Thymus (tissue), 11 donors: ENCODE data around the gene MGAT4D. TPM values are rescaled to one million over a fixed set of nuclear protein-coding genes. Genes with fewer than 3 reads are reported as not detected.
A peak's percentile ranks its signal among the peaks of the same experiment; 100 is the strongest.
"Not testable (repeated sequence)": the region's sequence is repeated elsewhere in the genome, so short reads cannot be mapped to it uniquely, and the experiment has no call there.

Experiments used
- DNase-seq, 9 donors: peaks; one replicate each; pipeline ENCODE4 v3.0.0-alpha.2; 2013; ENCODE audit warnings: low spot score in 9 of 9, low read depth in 6 of 9, missing footprints in 1 of 9
- H3K27ac ChIP-seq, 2 donors: one replicate each; pipeline ENCODE4 v1.5.1; 2013; ENCODE audit warnings: control low read depth in 1 of 2, low read depth in 1 of 2, low read length in 1 of 2, mild to moderate bottlenecking in 1 of 2, moderate library complexity in 1 of 2
- H3K27me3 ChIP-seq, 2 donors: one replicate each; pipeline ENCODE4 v1.5.1; 2013; ENCODE audit warnings: low read length in 1 of 2; ENCODE audit not compliant: control insufficient read depth in 2 of 2, insufficient read depth in 1 of 2
- H3K36me3 ChIP-seq, 2 donors: one replicate each; pipeline ENCODE4 v1.5.1; 2013; ENCODE audit warnings: low read length in 1 of 2, mild to moderate bottlenecking in 1 of 2, moderate library complexity in 1 of 2; ENCODE audit not compliant: control insufficient read depth in 2 of 2, insufficient read depth in 2 of 2
- H3K4me1 ChIP-seq, 2 donors: one replicate each; pipeline ENCODE4 v1.5.1; 2013; ENCODE audit warnings: low read length in 2 of 2; ENCODE audit not compliant: control insufficient read depth in 2 of 2, insufficient read depth in 2 of 2
- H3K4me3 ChIP-seq, 2 donors: one replicate each; pipeline ENCODE4 v1.5.1; 2013; ENCODE audit warnings: low read length in 2 of 2, control low read depth in 1 of 2, mild to moderate bottlenecking in 1 of 2
- H3K9me3 ChIP-seq, 2 donors: one replicate each; pipeline ENCODE4 v1.5.1; 2013; ENCODE audit warnings: low read length in 1 of 2, mild to moderate bottlenecking in 1 of 2; ENCODE audit not compliant: control insufficient read depth in 2 of 2, insufficient read depth in 1 of 2
- WGBS: extraction: QIAGEN DNeasy Blood & Tissue Kit; methylation state at CpG from one replicate; pipeline ENCODE4 v1.1.7; 2013; 5-methylcytosine and 5-hydroxymethylcytosine counted together
- polyA plus RNA-seq: library from polyadenylated mRNA; stranded (reverse); fragments of 200-250 nt; gene quantifications from one replicate; pipeline ENCODE4 v1.2.3, GENCODE V29; 2013
- total RNA-seq: library from RNA; stranded (reverse); fragments of 120-200 nt; gene quantifications from one replicate; pipeline ENCODE4 v1.2.4, GENCODE V29; 2013
- donor health status: healthy.

The MGAT4D gene
- total and polyA plus RNA-seq, 2 donors = not detected

- not testable (repeated sequence) for DNase-seq, H3K27ac ChIP-seq, H3K36me3 ChIP-seq
Observed at GRCh38 chr4:140413130-140413969, 84.7 kb downstream of the MGAT4D start.

GRCh38 chr4:140408974-140409373 lies 89.1 kb downstream of the MGAT4D start:
- no peaks in the 10 kb centered on the region for H3K9me3 ChIP-seq
- H3K4me3 ChIP-seq = no peak overlapping the region
- no peaks in the 10 kb centered on the region for H3K36me3 ChIP-seq
- DNase-seq = peak in 1 of 9 donors; percentile 2
- 94% methylated on average over 1 of the region's 1 CpG for WGBS
- no peaks in the 10 kb centered on the region for H3K27me3 ChIP-seq
- no peak overlapping the region for H3K27ac ChIP-seq
- no peaks in the 10 kb centered on the region for H3K4me1 ChIP-seq

More at GRCh38 chr4:140413130-140413969, 84.7 kb downstream of the MGAT4D start:
- not testable (repeated sequence) for H3K9me3 ChIP-seq, H3K27me3 ChIP-seq, H3K4me3 ChIP-seq, H3K4me1 ChIP-seq
- 91% methylated on average over 30 of the region's 32 CpGs for WGBS

GRCh38 chr4:140406292-140406691 lies 91.8 kb downstream of the MGAT4D start:
- DNase-seq = no peak
- Histone ChIP-seq H3K27me3 (no peaks in the 10 kb centered on the region), H3K9me3 (no peaks in the 10 kb centered on the region), H3K4me3 (no peak overlapping the region), H3K27ac (no peak overlapping the region), H3K4me1 (no peaks in the 10 kb centered on the region), H3K36me3 (no peaks in the 10 kb centered on the region)

GRCh38 chr4:140400111-140400510 lies 98.0 kb downstream of the MGAT4D start:
- Histone ChIP-seq H3K36me3 (no peaks in the 10 kb centered on the region), H3K27ac (no peak overlapping the region), H3K4me1 (no peaks in the 10 kb centered on the region), H3K9me3 (no peaks in the 10 kb centered on the region), H3K27me3 (no peaks in the 10 kb centered on the region), H3K4me3 (no peak overlapping the region)
- 96% methylated on average over 2 of the region's 2 CpGs for WGBS
- no peak for DNase-seq

- Histone ChIP-seq H3K27me3 (no peaks in the 10 kb centered on the region), H3K4me1 (no peaks in the 10 kb centered on the region), H3K9me3 (no peaks in the 10 kb centered on the region), H3K36me3 (no peaks in the 10 kb centered on the region), H3K4me3 (no peak overlapping the region), H3K27ac (no peak overlapping the region)
- WGBS = 96% methylated on average over 5 of the region's 5 CpGs
- DNase-seq = no peak
Observed at GRCh38 chr4:140395668-140396067, 102.4 kb downstream of the MGAT4D start.

Other genes with a start within 250 kb of the MGAT4D start
- gene SCOC, start 124.6 kb downstream of the MGAT4D start, total RNA-seq = 28.0 TPM
- gene SCOC, start 124.6 kb downstream of the MGAT4D start, polyA plus RNA-seq = 80.0 TPM
- 4.2 TPM for gene CLGN, start 70.6 kb downstream of the MGAT4D start, total RNA-seq
- 1.0 TPM for gene CLGN, start 70.6 kb downstream of the MGAT4D start, polyA plus RNA-seq
- 25.6 TPM for gene ELMOD2, start 25.9 kb upstream of the MGAT4D start, total RNA-seq
- 17.2 TPM for gene ELMOD2, start 25.9 kb upstream of the MGAT4D start, polyA plus RNA-seq
- gene UCP1, start 70.7 kb upstream of the MGAT4D start, total RNA-seq = not detected
- 0.05 TPM for gene UCP1, start 70.7 kb upstream of the MGAT4D start, polyA plus RNA-seq